ENCODE results near the gene P2RY6. TPM values are rescaled to one million over a fixed set of nuclear protein-coding genes. Genes with fewer than 3 reads are reported as not detected.

Gene P2RY6
- total RNA-seq, 2 donors from 2014 or later, result not detected

DNA sequence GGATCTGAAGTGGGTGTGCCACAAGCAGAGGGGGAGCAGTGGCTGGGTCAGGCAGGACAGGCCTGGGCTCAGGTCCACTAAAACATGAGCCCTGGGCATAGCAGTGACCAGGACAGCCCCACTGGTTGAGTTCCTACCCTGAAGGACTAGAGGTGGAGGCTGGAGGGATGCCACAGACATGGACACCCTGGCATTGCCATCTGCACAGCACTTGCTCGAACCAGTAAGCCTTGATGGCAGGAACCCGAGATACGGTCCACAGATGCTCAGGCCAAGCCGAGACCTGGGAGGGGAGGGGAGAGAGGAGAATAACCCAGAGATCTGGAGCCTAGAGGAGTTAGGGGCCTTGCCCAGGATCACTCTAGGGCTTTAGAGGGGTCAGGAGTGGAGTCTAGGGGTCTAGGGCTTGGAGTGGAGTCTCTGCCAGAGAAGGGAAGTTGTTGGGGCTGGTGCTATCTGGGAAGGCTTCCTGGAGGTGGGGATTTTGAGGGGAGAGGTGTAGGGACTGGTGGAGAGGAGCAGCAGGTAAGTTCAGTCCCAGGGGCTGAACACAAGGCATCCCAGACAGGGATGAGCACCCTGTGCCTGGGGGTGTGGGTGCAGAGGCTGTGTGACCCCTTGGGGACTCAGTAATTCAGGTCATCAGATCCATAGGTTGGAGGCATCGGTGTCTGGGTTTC lies 73.5 kb downstream of the P2RY6 start:
- H3K36me3 Mint-ChIP-seq (ENCODE audit: insufficient read depth in 2 of 2), result no peaks in the 10 kb centered on the region
- H3K27ac Mint-ChIP-seq, result no peak overlapping the region
- H3K4me1 Mint-ChIP-seq (ENCODE audit: low read depth), result no peaks in the 10 kb centered on the region
- no peaks in the 10 kb centered on the region for H3K27me3 Mint-ChIP-seq (ENCODE audit: low read depth)
- ATAC-seq (replicated peaks in 1 of 2) (no peak), DNase-seq (no peak)
- H3K9me3 Mint-ChIP-seq, result no peaks in the 10 kb centered on the region
- H3K4me3 Mint-ChIP-seq, result no peak overlapping the region

DNA sequence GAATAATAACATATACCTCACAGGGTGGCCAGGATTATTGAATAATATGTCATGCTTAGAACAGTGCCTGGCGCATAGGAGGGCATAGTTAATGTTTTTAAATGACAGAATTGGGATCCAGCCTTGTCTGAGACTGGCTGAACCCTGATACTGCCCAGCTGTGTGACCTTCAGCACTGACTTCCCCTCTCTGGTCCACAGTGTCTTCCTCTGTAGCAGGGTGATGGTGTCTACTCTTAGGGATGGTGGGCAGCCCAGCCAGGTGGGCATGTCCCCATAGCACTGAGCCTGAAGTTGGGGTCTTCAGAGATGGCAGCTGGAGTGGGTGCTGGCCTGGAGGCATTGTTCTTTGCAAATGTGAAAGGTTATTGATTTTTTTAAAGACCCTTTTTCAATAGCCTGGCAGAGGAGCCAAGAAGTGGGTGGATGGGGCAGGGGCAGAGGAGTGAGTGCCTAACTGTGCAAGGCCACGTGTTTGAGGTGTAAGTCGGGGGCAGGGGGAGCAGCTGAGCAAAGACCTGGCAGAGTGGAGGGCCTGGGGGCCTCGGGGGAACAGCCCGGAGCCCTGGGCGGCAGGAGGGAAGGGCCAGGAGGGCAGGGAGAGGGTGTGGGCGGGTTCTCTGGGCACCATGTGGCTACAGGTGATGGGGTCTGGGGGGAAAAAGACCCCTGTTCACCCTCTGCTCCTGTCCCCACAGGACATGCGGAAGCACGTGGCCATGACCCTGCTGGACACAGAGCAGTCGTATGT lies 74.2 kb downstream of the P2RY6 start:
- DNase-seq (no peak), ATAC-seq (replicated peaks in 1 of 2) (no peak)
- Mint-ChIP-seq H3K36me3 (ENCODE audit: insufficient read depth in 2 of 2) (no peaks in the 10 kb centered on the region), H3K27me3 (ENCODE audit: low read depth) (no peaks in the 10 kb centered on the region), H3K27ac (no peak overlapping the region), H3K4me3 (no peak overlapping the region), H3K4me1 (ENCODE audit: low read depth) (no peaks in the 10 kb centered on the region), H3K9me3 (no peaks in the 10 kb centered on the region)

DNA sequence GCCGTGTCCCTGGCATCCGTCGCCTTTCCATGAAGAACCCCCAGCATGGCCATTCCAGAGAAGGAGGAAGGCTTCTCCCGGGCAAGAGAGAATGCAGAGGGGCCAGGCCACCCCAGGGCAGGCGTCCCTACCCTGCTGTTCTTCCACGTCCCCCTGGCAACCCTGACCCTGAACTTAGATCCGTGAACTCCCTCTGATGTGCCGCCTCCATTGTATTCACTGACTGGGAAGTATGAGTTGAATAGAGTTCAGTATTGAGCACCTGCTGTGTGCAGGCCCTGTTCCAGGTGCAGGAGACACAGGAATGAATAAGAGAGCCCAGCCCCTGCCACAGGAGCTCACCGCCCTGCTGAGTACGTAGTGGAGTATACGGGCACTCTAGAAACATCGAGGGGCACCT lies 74.9 kb downstream of the P2RY6 start:
- ATAC-seq (replicated peaks in 1 of 2) (no peak), DNase-seq (no peak)
- Mint-ChIP-seq H3K36me3 (ENCODE audit: insufficient read depth in 2 of 2) (no peaks in the 10 kb centered on the region), H3K4me1 (ENCODE audit: low read depth) (no peaks in the 10 kb centered on the region), H3K4me3 (no peak overlapping the region), H3K27ac (no peak overlapping the region), H3K27me3 (ENCODE audit: low read depth) (no peaks in the 10 kb centered on the region), H3K9me3 (no peaks in the 10 kb centered on the region)

Other genes starting within 250 kb of the P2RY6 start
- gene FCHSD2, start 130.0 kb upstream of the P2RY6 start, total RNA-seq, result 10 to 100 TPM; 38.3 to 47.1 TPM
- not detected for gene P2RY2, start 54.1 kb upstream of the P2RY6 start, total RNA-seq
- gene ARHGEF17, start 35.9 kb downstream of the P2RY6 start, total RNA-seq, result under 1 TPM; 0.05 to 0.07 TPM
- 10 to 100 TPM; 17.3 to 19.6 TPM for gene RELT, start 104.1 kb downstream of the P2RY6 start, total RNA-seq